Stimulated activated CD8-positive, alpha-beta memory T cell treated with anti-CD3 and anti-CD28 coated beads, Interleukin-15, amount 100 ng/mL, for 1 hour (primary cell): ENCODE data around the gene TRH.
"Not testable (repeated sequence)": the region's sequence is repeated elsewhere in the genome, so short reads cannot be mapped to it uniquely, and the experiment has no call there.

Source experiments
- DNase-seq: peaks from one replicate; pipeline ENCODE4 v3.0.0-alpha.2; 2020; ENCODE audit warnings: low read depth

The TRH gene

DNA sequence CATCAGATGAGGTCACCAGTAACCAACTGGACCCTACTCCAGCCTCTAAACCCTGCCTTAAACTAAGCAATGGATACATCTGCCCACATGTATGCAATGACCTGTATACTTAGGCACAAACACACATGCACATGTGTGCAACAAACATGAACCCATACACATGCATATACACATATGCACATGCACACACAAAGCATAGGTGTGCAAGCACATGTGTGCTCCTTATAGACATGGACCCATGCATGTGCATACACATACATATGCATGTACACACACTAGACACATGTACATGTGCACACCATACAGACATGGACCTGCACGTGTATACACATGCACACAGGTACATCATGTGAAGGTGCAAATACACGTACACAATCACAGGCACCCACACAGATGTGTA lies 8.6 kb upstream of the TRH start:
- no peak for DNase-seq

DNA sequence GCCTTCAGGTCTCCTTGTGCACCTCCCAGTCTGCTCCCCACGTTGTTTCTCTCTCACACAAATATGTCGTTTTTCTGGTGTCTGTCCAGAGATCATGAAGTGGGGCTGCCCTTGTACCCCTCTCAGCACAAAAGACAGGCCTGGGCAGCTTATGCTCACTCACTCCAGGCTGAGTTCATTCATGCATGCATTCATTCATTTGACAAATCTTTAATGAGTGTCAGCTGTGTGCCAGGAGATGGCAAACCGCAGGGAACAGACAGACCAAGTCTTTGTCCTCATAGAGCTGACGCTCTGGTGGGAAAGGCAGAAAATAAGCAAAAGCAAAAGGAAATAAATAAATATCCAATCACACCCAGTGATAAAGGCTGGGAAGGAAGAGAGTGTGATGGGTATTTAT lies 7.6 kb upstream of the TRH start:
- no peak for DNase-seq

DNA sequence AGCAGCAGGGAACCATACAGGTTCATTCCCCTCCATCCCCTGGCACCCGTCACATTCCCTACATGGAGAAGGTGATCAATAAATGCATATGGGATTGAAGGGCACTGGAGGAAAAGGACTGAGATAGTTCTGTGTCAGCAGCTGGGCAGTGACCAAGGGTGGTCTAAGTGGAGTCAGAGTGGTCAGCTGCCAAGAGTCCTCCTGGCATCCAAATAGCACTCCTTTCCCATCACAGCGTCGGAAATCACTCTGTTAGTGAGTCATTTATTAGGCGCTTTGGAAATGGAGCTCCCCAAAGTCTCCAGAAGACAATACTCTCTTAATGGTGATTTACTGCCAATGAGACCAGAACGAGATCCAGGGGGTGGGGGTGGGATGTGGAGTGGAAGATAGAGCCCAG lies 6.8 kb upstream of the TRH start:
- no peak for DNase-seq

DNA sequence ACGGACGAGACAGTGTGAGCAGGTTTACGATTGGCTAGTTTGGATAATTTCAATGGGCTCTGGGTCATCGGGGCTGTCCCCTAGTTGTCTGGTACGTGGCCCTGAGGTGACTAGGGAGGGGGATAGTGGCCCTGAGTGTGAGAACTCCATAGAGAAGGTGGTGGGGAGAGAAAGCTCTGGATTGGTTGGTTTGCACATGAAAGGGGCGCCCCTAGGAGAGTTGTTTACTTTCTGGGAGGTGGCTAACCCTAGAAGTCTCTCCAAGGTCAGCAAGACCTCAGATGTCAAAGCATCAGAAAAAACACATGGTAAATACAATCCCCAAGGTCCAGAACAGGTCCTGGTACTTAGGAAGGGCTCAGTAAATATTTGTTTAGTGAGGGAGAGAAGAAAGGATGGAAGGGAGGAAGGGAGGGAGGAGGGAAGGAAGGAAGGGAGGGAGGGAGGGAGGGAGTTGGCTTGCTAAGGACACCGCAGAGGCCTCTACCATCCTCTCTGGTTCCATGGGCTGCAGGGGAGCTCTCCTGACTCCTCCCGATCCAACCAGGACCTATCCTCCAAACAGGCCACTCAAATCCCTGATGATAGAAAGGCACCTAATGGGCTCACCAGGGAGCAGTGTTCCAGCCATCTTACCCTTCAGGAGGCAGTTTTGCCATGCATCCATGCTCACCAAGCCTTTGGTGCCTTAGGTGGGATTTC lies 3.0 kb upstream of the TRH start:
- no peak for DNase-seq

DNA sequence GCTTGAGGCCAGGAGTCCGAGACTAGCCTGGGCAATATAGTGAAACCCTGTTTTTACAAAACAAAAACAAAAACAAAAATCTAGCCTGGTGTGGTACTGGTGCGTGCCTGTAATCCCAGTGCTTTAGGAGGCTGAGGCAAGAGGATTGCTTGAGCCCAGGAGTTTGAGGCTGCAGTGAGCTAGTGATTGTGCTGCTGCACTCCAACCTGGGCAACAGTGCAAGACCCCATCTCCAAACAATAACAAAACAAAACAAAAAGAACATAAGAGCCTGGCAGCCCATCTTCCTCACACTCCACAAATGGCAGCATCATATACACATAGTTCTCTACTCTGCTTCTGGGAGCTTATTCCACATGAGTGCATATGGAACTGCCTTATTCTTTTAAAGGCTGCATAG lies 2.2 kb upstream of the TRH start:
- DNase-seq = no peak

DNA sequence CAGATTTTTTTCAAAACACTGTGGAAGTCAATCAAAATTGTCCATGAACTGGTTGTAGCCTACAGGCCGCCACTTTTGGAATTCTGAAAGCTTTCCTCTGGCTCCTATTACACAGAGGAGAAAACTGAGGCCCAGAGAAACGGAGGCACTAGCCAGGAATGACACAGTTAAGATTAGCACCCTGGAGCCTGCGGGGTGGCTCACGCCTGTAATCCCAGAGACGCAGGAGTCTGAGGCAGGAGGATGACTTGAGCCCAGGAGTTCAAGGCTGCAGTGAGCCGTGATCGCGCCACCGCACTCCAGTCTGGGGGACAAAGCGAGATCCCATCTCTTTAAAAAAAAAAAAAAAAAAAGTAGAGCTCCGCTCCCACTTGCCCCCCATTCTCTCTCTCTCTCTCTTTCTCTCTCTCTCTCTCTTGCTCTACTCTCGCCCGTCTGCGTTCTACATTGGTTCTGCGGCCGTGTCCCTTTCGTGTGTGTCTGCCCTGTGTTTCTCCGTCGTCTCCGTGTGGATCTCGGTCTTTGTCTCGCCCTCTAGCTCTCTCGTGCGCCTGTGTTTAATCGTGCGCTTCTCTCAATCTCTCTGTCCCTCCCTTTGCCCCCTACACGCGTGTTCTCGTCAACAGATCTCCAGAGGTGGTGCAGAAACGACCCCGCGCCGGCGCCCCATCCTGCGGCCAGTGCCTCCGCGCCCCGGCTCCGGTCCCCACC lies 512 bp upstream of the TRH start:
- DNase-seq = no peak

DNA sequence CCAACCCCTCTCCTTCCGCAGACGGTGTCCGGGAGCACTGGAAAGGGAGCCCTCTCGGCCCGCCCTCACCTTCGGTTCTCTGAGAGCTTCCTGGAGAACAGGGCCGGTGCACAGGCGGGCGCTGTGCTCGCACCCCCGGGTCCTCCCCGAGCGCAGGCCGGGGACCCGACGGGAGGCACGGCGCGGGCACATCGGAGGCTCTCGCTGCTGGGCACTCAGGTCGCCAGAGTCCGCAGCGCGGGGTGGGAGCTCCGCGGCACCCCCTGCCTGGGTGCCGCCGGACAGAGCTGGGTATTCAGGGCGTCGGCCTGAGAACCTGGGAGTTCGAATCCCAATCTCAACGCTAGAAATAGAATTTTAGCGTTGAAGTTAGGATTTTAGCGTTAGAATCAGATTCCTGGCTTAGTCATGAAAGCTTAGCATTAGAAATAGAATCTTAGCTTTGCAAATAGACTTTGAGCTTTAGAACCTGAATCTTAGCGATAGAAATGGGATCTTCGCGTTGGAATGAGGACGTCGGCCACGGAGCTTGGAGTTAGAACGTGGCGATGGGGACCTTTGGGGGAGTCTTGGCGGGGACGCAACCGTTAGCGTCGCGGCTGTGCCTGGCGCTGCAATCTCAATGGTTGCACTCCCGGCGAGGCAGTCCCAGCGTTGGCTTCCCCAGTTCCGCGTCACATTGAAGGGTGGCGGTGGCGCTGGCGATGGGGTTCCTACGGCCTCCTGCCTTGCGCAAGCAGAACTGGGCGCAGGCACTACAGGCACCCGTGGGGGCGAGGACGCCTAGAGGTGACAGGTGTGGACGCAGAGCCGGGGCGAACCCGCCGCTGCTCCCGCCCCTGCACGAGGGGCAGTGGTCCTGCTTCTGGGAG lies 549 bp downstream of the TRH start:
- DNase-seq = no peak

DNA sequence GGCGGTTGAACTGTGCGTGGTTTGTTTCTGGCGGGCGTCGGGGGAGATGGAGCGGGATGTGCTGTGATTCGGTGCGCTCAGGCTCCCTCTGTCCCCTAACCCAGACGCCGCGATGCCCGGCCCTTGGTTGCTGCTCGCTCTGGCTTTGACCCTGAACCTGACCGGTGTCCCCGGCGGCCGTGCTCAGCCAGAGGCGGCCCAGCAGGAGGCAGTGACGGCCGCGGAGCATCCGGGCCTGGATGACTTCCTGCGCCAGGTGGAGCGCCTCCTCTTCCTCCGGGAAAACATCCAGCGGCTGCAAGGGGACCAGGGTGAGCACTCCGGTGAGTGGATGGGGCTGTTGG lies 1.2 kb downstream of the TRH start:
- DNase-seq = no peak

DNA sequence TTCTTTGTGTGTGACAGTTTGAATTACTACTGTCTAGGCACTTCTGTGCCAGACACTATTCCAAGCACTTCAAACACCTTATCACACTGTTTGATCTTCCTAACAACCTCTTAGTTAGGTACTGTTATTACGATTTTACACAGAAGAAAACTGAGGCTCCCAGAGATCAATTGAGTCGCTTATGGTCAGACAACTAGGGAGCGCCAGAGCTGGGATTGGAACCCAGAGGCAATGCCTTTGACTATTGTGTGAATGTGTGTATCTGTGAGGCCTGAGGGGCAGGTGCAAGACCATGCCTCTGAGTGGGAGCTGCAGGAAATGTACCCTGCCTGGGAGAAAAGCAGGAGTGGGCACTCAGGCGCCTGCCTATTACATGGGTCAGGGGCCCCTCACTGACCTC lies 1.8 kb downstream of the TRH start:
- no peak for DNase-seq

DNA sequence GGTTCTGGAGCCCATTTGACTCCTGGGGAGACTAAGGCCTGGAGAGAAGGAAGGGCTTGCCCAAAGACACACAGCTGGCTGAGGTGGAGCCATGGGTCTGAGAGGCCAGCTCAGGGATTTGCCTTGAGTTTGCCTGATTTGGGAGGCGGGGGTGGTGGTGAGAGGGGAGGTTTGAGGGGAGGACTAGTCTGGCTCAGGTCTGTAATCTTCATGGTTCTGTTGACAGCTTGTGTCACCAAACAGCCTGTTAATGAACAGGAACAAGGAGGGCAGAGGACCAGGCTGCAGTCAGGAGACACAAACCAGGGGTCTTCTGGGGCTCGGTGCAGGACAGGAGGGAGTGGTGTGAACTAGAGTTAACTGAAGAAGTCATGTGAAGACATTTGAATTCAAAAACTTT lies 3.6 kb downstream of the TRH start:
- DNase-seq = no peak

DNA sequence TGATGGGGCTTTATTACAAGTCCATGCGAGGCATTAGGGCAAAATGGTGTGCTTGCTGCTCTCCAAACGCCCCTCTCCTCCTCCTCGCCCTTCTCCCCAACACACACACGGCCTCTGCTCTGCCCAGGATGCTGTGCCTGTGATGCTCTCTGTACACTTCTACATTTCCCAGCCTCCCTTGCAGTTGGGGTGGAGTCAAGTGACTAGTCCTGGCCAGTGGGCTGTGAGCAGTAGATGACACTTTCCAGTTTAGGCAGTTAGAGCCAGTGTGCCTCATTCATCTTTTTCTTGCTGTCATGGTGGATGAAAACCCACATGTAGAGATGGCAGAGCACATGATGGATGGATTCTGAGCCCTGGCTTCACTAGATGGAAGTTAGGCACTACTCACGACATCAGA lies 5.4 kb downstream of the TRH start:
- DNase-seq = no peak

DNA sequence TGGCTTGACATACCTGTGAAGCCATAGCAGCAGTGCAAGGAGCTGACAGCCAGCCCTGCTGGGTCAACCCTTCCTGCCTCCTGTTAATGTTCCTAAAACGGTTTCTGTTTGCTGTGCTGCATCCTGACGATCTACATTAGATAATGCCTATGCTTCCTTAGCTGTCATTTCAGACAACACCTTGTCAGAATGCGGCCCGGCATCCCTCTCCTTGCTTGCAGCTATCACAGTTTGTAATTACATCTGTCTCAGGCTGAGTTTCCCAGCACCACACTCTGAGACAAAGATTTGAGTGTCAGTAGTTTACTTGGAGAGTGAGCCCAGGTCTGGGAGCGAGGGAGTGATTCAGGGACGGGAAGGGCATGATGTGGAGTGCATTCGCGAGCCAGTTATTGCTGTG lies 9.0 kb downstream of the TRH start:
- no peak for DNase-seq

DNA sequence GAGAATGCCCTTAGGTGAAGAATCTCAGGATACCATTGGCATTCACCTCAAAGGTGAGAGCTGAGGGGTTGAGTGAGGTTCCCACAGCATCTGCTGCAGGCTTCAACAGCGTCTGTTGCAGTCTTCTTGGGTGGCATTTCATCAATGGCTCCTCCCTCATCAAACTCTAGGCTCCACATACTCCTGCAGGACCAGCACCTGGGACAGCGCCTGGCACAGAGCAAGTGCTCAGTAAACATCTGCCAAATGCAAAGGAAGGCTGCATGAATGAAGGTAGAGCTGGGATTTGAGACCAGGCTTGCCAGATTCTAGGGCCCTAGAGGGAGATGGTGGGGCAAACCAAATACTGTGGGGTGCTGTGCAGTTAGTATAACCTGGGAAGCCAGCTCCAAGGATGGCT lies 9.6 kb downstream of the TRH start:
- DNase-seq = no peak

DNA sequence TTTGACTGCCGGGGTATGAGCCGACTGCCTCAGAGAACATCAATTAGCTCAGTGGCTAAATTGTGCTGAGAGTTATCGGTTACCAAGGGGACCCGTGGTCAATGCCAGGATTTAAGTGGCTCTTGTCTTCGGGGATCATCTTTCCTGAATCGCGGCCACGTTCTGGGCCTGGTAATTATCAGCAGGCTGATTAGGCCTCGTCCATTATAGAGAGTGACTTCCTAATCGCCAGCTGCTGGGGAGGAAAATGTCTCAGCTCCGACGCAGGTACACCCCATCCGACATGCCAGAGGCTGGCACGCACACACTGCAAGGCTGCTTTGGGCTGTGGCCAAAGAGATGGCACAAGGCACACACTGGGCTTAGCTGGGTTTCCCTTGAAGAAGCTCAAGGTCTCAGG lies 10.6 kb downstream of the TRH start:
- no peak for DNase-seq

DNA sequence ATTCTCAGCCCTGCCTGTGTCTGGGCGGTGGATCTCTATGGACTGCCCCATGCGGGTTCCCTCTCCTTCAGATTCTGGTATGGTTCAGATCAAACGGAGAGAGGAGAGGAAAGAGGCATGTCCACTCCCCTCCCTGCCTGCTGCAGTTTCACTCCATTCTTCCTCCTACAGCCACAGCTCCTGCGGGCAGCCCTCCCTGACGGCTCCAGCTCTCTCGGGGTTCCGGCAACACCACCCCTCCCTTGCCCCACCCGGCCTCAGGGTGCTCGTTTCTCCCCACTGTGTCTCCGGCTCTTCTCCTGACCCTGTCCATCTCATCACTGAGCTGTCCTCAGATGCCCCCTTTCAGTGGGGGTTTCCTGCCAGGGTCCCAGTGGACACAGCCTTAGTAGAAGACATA lies 13.9 kb downstream of the TRH start:
- DNase-seq = no peak

DNA sequence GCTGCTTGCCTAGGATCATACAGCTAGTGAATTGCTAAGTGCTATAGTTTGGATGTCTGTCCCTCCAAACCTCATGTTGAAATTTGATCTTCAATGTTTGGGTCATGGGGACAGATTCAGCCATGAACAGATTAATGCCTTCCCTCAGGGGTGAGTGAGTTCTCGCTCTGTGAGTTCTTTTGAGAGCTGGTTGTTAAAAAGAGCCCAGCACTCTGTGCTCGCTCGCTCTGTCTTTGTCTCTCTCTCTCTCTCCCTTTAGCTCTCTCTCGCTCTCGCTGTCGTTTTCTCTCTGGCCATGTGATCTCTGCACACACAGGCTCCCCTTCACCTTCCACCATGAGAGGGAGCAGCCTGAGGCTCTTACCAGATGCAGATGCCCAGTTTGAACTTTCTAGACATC lies 14.9 kb downstream of the TRH start:
- no peak for DNase-seq

DNA sequence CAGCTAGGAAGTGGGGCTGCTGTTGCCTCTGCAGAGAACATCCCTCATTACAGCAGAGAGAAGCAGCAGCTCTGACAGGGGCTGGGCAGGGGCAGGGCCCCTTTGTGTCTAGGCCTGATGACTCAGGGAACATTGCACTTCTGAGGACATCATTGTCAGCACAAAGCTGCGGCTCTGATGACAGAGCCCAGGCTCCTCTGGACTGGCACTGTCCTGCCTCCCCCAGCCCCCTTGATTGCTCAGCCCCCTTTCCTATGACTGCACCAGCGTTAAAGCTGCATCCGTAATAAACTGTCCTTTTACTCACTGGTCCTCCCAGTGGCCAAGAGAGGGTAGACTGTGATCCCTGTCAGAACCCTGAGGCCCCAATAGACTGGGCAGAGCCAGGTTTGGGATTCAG lies 18.3 kb downstream of the TRH start:
- DNase-seq = no peak

DNA sequence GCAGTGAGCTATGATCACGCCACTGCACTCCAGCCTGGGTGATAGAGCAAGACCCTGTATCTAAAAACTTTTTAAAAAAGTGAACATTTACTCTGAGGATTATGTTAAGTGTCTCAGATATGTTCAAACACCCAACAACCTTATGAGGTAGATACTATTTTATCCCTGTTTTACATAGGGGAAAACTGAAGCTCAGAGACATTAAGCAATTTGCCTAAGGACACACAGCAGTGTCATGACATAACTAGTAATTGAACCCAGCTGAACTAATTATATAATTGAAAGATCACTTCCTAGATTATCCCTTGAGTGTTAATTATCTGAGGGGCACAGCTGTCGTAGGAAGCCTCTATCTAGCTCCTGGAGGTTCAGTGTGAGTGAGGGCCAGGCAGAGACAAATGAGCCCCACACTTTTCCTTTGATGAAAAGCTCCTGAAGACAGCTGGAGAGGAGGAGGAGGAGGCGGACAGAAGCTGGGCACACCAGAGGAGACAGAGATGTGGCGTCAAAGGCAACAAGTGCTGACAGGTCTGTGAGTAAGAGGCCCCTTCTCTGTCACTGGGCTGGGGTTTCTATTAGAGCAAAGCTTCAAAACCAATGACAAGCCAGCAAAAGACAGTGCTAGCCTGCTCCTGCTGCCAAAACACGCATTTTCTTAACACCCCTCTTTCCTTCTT lies 20.5 kb downstream of the TRH start:
- no peak for DNase-seq

DNA sequence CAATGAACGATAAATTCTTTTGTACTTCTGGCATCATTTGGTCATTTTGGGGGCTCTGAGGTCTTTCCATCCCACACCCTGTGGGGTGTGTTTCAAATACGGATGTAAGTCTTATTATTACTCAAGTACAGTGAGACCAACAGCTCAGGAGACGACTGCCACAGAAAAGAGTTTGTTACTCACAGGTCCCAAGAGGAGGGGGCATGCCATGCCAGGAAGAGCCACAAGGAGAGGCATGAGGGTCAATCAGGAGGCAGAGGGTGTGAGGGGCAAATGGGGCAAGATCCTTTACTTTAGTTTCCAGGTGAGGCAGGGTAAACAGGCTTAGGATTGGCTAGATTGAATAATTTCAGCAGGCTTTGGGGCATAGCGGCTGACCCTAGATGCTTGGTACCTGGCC lies 21.6 kb downstream of the TRH start:
- DNase-seq = no peak

DNA sequence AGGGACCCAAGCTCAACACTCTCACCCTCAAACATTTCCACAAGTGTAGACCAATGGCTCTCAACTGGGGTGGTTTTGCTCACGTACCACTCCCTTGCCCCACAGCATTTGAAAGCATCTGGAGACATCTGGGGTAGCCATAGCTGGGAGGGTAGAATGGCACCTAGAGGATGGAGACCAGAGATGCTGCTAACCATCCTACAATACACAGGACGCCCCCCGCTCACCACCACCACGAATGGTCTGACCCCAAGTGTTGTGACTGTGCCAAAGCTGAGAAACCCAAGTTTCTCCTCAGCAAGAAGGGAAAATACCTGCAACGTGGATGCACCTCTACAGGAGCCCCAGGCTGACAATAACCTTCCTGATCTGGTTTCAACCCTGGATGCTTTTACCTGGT lies 24.7 kb downstream of the TRH start:
- DNase-seq = not testable (repeated sequence)

DNA sequence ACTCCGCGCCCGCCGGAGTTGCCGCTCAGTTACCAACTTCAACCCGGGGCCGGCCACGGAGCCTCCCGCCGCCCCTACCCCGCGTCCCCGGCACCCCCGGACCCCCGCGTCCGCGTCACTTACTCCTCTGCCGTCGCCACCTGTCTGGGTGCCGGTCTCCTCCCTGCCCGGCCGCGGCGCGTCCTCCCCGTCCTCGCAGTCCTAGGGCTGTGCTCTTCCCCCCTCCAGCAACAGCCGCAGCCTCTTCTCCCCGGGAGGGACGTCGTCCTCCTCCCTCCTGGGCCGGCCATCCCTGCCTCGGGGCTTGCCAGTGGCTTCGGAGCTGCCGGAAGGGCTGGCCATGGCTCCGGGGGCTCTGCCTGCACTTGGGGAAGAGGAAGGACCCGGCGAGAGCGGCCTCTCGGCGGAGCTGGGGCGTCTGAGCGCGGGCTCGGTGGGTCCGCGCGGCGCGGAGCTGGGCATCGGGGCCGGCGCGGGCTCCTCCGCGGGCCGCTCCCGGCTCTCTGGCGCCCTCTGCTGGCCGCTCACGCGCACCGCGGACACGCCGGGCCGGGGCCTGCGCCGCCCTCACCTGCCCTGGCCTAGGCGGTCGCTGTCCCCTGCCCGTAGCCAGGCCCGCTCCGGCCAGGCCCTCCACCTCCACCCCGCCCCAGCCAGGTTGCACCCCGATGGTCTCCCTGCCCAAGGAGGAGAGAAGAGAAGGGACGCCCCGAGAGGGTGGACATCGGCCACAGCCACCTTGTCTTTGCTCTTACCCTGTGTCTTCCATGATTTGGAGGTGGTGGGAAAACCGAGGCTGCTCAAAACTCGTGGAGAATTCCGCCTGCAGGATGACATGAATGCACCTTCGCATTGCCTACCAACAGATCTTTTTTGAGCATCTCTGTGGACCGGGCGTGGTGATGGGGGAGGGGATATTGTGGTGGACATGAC lies 28.4 kb downstream of the TRH start:
- DNase-seq = peak; percentile 15

DNA sequence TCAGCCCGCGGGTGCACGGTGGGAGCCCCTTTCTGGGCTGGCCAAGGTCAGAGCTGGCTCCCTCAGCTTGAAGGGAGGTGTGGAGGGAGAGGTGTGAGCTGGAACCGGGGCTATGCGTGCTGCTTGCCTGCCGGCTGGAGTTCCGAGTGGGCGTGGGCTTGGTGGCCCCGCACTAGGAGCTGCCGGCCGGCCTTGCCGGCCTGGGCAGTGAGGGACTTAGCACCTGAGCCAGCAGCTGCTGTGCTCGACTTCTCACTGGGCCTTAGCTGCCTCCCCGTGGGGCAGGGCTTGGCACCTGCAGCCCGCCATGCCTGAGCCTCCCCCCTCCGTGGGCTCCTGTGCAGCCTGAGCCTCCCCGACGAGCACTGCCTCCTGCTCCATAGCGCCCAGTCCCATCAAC lies 36.0 kb downstream of the TRH start:
- no peak for DNase-seq
